ENCODE data around the gene CFAP52.

DNA sequence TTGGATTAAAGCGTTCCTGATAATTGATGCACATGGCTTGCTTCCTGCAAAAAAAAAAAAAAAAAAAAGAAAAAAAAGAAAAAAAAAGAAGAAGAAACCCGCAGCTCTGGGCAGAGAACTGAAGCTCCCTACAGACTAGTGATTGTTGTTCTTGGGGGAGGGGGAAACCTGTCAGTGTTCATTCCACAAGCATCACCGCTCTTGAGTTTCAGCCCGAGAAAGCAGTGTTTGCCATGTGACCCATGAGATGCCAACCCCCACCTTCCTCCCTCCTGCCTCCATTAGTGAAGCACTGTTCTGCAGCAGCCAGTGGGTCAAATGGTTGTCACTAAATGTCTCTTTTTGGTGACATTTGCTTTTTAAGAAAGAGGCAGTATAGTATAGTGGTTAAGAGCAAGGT is 70.6 kb downstream of the CFAP52 start:
- TF ChIP-seq CTCF (IDR thresholded peaks at IDR 0.05), result no peak
- no peak for TF ChIP-seq POLR2A (IDR thresholded peaks at IDR 0.05)
